Activated CD4-positive, alpha-beta T cell treated with anti-CD3 and anti-CD28 coated beads, Interleukin-2, amount 50 U/mL, for 16 hours (primary cell): ENCODE data around the gene ACP1.
A peak's percentile ranks its signal among the peaks of the same experiment; 100 is the strongest.

ENCODE experiments used
- DNase-seq: peaks from one replicate; pipeline ENCODE4 v3.0.0-alpha.2; 2020

ACP1 gene

GRCh38 chr2:282371-283263, 17.9 kb downstream of the ACP1 start:
- no peak for DNase-seq

- no peak for DNase-seq
Observed at GRCh38 chr2:283996-284794, 19.4 kb downstream of the ACP1 start.

- no peak for DNase-seq
Observed at GRCh38 chr2:284896-285492, 20.2 kb downstream of the ACP1 start.

- no peak for DNase-seq
Observed at GRCh38 chr2:285531-285930, 20.8 kb downstream of the ACP1 start.

- no peak for DNase-seq
Observed at GRCh38 chr2:286035-286434, 21.3 kb downstream of the ACP1 start.

- no peak for DNase-seq
Observed at GRCh38 chr2:286774-287392, 22.1 kb downstream of the ACP1 start.

- no peak for DNase-seq
Observed at GRCh38 chr2:287471-287885, 22.7 kb downstream of the ACP1 start.

- DNase-seq = no peak
Observed at GRCh38 chr2:287911-288757, 23.4 kb downstream of the ACP1 start, which contains the start of gene ALKAL2. Gene ALKAL2 (minus strand): TSS chr2:288091. CDS start chr2:287835, 256 bp downstream.

GRCh38 chr2:288758-289361, 24.1 kb downstream of the ACP1 start:
- DNase-seq = no peak

- DNase-seq = no peak
Observed at GRCh38 chr2:289362-290089, 24.8 kb downstream of the ACP1 start.

- peak; percentile 29 for DNase-seq
Observed at GRCh38 chr2:290090-290722, 25.5 kb downstream of the ACP1 start.

- no peak for DNase-seq
Observed at GRCh38 chr2:295090-295489, 30.3 kb downstream of the ACP1 start.

GRCh38 chr2:296354-296753, 31.6 kb downstream of the ACP1 start:
- no peak for DNase-seq

- DNase-seq = no peak
Observed at GRCh38 chr2:305366-305765, 40.6 kb downstream of the ACP1 start.

GRCh38 chr2:309148-309953, 44.6 kb downstream of the ACP1 start:
- DNase-seq = no peak

GRCh38 chr2:309954-310510, 45.3 kb downstream of the ACP1 start:
- DNase-seq = no peak

- no peak for DNase-seq
Observed at GRCh38 chr2:310994-311393, 46.2 kb downstream of the ACP1 start.

- no peak for DNase-seq
Observed at GRCh38 chr2:313991-314390, 49.2 kb downstream of the ACP1 start.
